Measurements from ENCODE around the gene AGAP1.
A peak's percentile ranks its signal among the peaks of the same experiment; 100 is the strongest.

The AGAP1 gene

GRCh38 chr2:235669269-235669831 lies 175.5 kb downstream of the AGAP1 start:
- TF ChIP-seq, protein P1, sequence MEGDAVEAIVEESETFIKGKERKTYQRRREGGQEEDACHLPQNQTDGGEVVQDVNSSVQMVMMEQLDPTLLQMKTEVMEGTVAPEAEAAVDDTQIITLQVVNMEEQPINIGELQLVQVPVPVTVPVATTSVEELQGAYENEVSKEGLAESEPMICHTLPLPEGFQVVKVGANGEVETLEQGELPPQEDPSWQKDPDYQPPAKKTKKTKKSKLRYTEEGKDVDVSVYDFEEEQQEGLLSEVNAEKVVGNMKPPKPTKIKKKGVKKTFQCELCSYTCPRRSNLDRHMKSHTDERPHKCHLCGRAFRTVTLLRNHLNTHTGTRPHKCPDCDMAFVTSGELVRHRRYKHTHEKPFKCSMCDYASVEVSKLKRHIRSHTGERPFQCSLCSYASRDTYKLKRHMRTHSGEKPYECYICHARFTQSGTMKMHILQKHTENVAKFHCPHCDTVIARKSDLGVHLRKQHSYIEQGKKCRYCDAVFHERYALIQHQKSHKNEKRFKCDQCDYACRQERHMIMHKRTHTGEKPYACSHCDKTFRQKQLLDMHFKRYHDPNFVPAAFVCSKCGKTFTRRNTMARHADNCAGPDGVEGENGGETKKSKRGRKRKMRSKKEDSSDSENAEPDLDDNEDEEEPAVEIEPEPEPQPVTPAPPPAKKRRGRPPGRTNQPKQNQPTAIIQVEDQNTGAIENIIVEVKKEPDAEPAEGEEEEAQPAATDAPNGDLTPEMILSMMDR (IDR thresholded peaks at IDR 0.05; ENCODE audit: poor library complexity, severe bottlenecking) = no peak
- H3K27me3 ChIP-seq (ENCODE audit: insufficient read depth, poor library complexity, severe bottlenecking) = no peaks in the 10 kb centered on the region
- peak overlapping the region; percentile 54 for H3K4me3 ChIP-seq (ENCODE audit: severe bottlenecking)
- ATAC-seq (ENCODE audit: low read depth) = peak; percentile 78
- no peak for DNase-seq (ENCODE audit: low spot score)
- H3K4me1 ChIP-seq (ENCODE audit: insufficient read depth, poor library complexity, severe bottlenecking) = peaks cover 20% of the 10 kb centered on the region
- no peaks in the 10 kb centered on the region for H3K9me3 ChIP-seq (ENCODE audit: severe bottlenecking)
- H3K27ac ChIP-seq (ENCODE audit: poor library complexity, severe bottlenecking) = no peak overlapping the region
- no peaks in the 10 kb centered on the region for H3K36me3 ChIP-seq (ENCODE audit: low read depth)

DNA sequence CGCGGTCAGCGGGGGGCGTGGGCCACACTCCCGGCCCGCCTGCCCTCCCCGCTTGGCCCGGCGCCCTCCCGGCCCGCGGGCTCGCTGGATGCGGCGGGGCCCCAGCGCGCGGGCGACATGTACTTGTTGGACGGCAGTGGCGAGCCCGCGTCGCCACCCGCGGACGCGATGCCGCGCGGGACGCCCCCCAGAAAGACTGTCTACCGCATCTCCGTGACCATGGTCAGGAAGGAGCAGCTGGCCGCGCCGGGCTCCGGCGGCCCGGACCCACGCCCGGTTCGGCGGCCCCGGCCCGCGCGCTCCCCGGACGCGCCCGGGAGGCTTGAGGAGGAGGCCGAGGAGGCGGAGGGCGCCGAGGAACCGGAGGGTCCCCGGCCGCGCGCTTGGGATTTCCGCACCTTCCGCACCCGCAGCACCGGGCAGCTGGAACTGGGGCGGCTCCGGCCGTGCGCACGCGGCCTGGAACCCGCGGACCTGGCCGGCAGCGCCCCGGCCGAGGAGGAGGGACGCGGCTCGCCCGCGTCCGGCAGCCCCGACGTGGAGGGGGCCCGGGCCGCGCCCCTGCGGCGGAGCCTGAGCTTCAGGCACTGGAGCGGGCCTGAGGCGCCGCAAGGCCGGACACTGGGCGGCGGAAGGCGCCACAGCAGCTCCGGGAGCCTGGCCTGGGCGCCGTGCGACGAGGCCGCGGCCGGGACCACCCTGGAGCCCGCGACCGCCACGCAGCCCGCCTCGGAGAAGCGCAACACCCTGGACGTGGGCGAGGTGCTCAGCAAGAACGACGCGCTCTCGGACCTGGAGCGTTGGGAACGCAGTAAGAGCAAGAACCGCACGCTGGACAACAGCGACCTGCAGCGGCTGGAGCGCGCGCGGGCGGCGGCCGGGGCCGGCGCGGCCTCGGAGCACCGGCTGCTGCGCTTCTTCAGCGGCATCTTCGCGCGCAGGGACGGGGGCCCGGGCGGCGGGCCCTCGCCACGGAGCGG lies 176.4 kb downstream of the AGAP1 start:
- peak overlapping the region; percentile 54 for H3K4me3 ChIP-seq (ENCODE audit: severe bottlenecking)
- H3K27ac ChIP-seq (ENCODE audit: poor library complexity, severe bottlenecking) = no peak overlapping the region
- no peak for DNase-seq (ENCODE audit: low spot score)
- peak; percentile 42 for ATAC-seq (ENCODE audit: low read depth)
- peaks cover 20% of the 10 kb centered on the region for H3K4me1 ChIP-seq (ENCODE audit: insufficient read depth, poor library complexity, severe bottlenecking)
- H3K27me3 ChIP-seq (ENCODE audit: insufficient read depth, poor library complexity, severe bottlenecking) = no peaks in the 10 kb centered on the region
- H3K9me3 ChIP-seq (ENCODE audit: severe bottlenecking) = no peaks in the 10 kb centered on the region
- TF ChIP-seq, protein P1 (IDR thresholded peaks at IDR 0.05; ENCODE audit: poor library complexity, severe bottlenecking) = peak; percentile 67
- no peaks in the 10 kb centered on the region for H3K36me3 ChIP-seq (ENCODE audit: low read depth)

GRCh38 chr2:235670974-235671787 lies 177.3 kb downstream of the AGAP1 start:
- Histone ChIP-seq H3K9me3 (ENCODE audit: severe bottlenecking) (no peaks in the 10 kb centered on the region), H3K36me3 (ENCODE audit: low read depth) (no peaks in the 10 kb centered on the region), H3K27me3 (ENCODE audit: insufficient read depth, poor library complexity, severe bottlenecking) (no peaks in the 10 kb centered on the region), H3K4me1 (ENCODE audit: insufficient read depth, poor library complexity, severe bottlenecking) (peaks cover 29% of the 10 kb centered on the region), H3K4me3 (ENCODE audit: severe bottlenecking) (peak overlapping the region; percentile 54), H3K27ac (ENCODE audit: poor library complexity, severe bottlenecking) (no peak overlapping the region)
- ATAC-seq (ENCODE audit: low read depth) (no peak), DNase-seq (ENCODE audit: low spot score) (no peak)
- TF ChIP-seq, protein P1 (IDR thresholded peaks at IDR 0.05; ENCODE audit: poor library complexity, severe bottlenecking) = peak; percentile 28

DNA sequence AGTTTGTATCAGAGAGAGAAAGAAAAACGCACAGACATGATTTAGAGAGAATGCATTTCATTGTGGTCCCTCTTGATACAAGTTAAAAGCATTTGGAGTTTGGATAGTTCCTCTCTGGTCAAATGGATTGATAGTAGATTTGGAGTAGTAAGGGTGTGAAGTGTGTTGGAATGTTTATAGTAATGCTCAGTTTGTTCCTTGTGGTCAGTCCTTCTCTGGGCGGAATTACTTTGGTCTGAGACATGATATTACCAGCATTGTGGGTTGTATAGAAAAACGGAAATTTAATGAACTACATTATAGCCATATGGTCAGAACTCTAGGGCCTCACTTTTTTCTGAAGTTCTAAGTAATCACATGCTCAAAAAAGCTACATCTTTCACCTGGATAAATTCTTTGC lies 178.9 kb downstream of the AGAP1 start:
- no peak overlapping the region for H3K4me3 ChIP-seq (ENCODE audit: severe bottlenecking)
- no peaks in the 10 kb centered on the region for H3K9me3 ChIP-seq (ENCODE audit: severe bottlenecking)
- H3K36me3 ChIP-seq (ENCODE audit: low read depth) = no peaks in the 10 kb centered on the region
- H3K4me1 ChIP-seq (ENCODE audit: insufficient read depth, poor library complexity, severe bottlenecking) = peaks cover 34% of the 10 kb centered on the region
- DNase-seq (ENCODE audit: low spot score) (no peak), ATAC-seq (ENCODE audit: low read depth) (no peak)
- TF ChIP-seq, protein P1 (IDR thresholded peaks at IDR 0.05; ENCODE audit: poor library complexity, severe bottlenecking) = no peak
- no peaks in the 10 kb centered on the region for H3K27me3 ChIP-seq (ENCODE audit: insufficient read depth, poor library complexity, severe bottlenecking)
- H3K27ac ChIP-seq (ENCODE audit: poor library complexity, severe bottlenecking) = no peak overlapping the region

All from RWPE2 (cell line).